H9 (cell line): ENCODE results near the gene DSP. TPM values are rescaled to one million over a fixed set of nuclear protein-coding genes. Genes with fewer than 3 reads are reported as not detected.

Source experiments
- DNase-seq: peaks from one replicate; pipeline ENCODE4 v3.0.0-alpha.2; 2017
- H2AFZ ChIP-seq: one replicate; pipeline ENCODE4 v1.6.1; 2013; ENCODE audit warnings: mild to moderate bottlenecking, low read length, control low read depth, moderate library complexity
- H2AK5ac ChIP-seq: 2 replicates; pipeline ENCODE4 v1.6.1; 2013; ENCODE audit warnings: low read length, control low read depth, mixed read lengths; ENCODE audit not compliant: insufficient read length
- H2BK120ac ChIP-seq: one replicate; pipeline ENCODE4 v1.6.1; 2013; ENCODE audit warnings: low read depth, mild to moderate bottlenecking, low read length, control low read depth, inconsistent platforms; ENCODE audit not compliant: poor library complexity, severe bottlenecking
- H2BK12ac ChIP-seq: 2 replicates; pipeline ENCODE4 v1.6.1; 2013; ENCODE audit warnings: low read length, control low read depth, mixed read lengths, low read depth; ENCODE audit not compliant: insufficient read length
- H2BK15ac ChIP-seq: 2 replicates; pipeline ENCODE4 v1.6.1; 2013; ENCODE audit warnings: low read depth, low read length, control low read depth
- H2BK20ac ChIP-seq: one replicate; pipeline ENCODE4 v1.6.1; 2013; ENCODE audit warnings: low read depth, mild to moderate bottlenecking, low read length, control low read depth, inconsistent platforms; ENCODE audit not compliant: poor library complexity, severe bottlenecking
- H2BK5ac ChIP-seq: 2 replicates; pipeline ENCODE4 v1.6.1; 2013; ENCODE audit warnings: low read length, control low read depth, mixed read lengths; ENCODE audit not compliant: insufficient read length
- H3K14ac ChIP-seq: 2 replicates; pipeline ENCODE4 v1.6.1; 2013; ENCODE audit warnings: low read length, control low read depth; ENCODE audit not compliant: insufficient read depth
- H3K18ac ChIP-seq: 2 replicates; pipeline ENCODE4 v1.6.1; 2013; ENCODE audit warnings: low read depth, mild to moderate bottlenecking, mixed read lengths, low read length, control low read depth; ENCODE audit not compliant: insufficient read length
- H3K23ac ChIP-seq: 2 replicates; pipeline ENCODE4 v1.6.1; 2013; ENCODE audit warnings: low read length, control low read depth, mixed read lengths, low read depth; ENCODE audit not compliant: insufficient read length
- H3K23me2 ChIP-seq: 2 replicates; pipeline ENCODE4 v1.6.1; 2013; ENCODE audit warnings: low read depth, mild to moderate bottlenecking, mixed read lengths, low read length, control low read depth; ENCODE audit not compliant: insufficient read length, poor library complexity, severe bottlenecking
- H3K27ac ChIP-seq: 2 replicates; pipeline ENCODE4 v1.5.1; 2013; ENCODE audit warnings: low read length, control low read depth, mixed read lengths, low read depth; ENCODE audit not compliant: insufficient read length
- H3K27me3 ChIP-seq: 2 replicates; pipeline ENCODE4 v1.6.1; 2013; ENCODE audit warnings: low read length, control low read depth, inconsistent platforms; ENCODE audit not compliant: insufficient read depth
- H3K4ac ChIP-seq: 2 replicates; pipeline ENCODE4 v1.6.1; 2013; ENCODE audit warnings: low read depth, mild to moderate bottlenecking, control low read depth, inconsistent platforms, low read length, moderate library complexity
- H3K4me1 ChIP-seq: 2 replicates; pipeline ENCODE4 v1.6.1; 2013; ENCODE audit warnings: low read length, control low read depth, inconsistent platforms; ENCODE audit not compliant: insufficient read depth
- H3K4me2 ChIP-seq: 2 replicates; pipeline ENCODE4 v1.6.1; 2013; ENCODE audit warnings: low read length, control low read depth, mixed read lengths; ENCODE audit not compliant: insufficient read length, insufficient read depth
- H3K56ac ChIP-seq: 2 replicates; pipeline ENCODE4 v1.6.1; 2013; ENCODE audit warnings: low read depth, mild to moderate bottlenecking, mixed read lengths, low read length, control low read depth; ENCODE audit not compliant: insufficient read length
- H3K79me1 ChIP-seq: 2 replicates; pipeline ENCODE4 v1.6.1; 2013; ENCODE audit warnings: low read depth, mild to moderate bottlenecking, moderate library complexity, low read length, control low read depth, inconsistent platforms; ENCODE audit not compliant: insufficient read depth, poor library complexity, severe bottlenecking
- H3K79me2 ChIP-seq: 2 replicates; pipeline ENCODE4 v1.6.1; 2013; ENCODE audit warnings: low read length, control low read depth, inconsistent platforms; ENCODE audit not compliant: insufficient read depth
- H3K9ac ChIP-seq: 2 replicates; pipeline ENCODE4 v1.6.1; 2013; ENCODE audit warnings: low read length, control low read depth, mixed read lengths; ENCODE audit not compliant: insufficient read length; ENCODE audit errors: extremely low read depth
- H3K9me3 ChIP-seq: one replicate; pipeline ENCODE4 v1.6.1; 2013; ENCODE audit warnings: low read depth, low read length, inconsistent platforms; ENCODE audit not compliant: control insufficient read depth
- H3T11ph ChIP-seq: one replicate; pipeline ENCODE4 v1.6.1; 2013; ENCODE audit warnings: mild to moderate bottlenecking, low read length, control low read depth, inconsistent platforms
- H4K20me1 ChIP-seq: one replicate; pipeline ENCODE4 v1.6.1; 2013; ENCODE audit not compliant: control insufficient read depth, insufficient read length, insufficient read depth
- H4K5ac ChIP-seq: 2 replicates; pipeline ENCODE4 v1.6.1; 2013; ENCODE audit warnings: low read depth, mild to moderate bottlenecking, mixed read lengths, low read length, control low read depth; ENCODE audit not compliant: insufficient read length
- H4K8ac ChIP-seq: replicated peaks from 2 replicates; pipeline ENCODE4 v1.6.1; 2013; ENCODE audit warnings: low read length, control low read depth, mixed read lengths, low read depth; ENCODE audit not compliant: insufficient read length
- H4K91ac ChIP-seq: 2 replicates; pipeline ENCODE4 v1.6.1; 2013; ENCODE audit warnings: low read depth, mild to moderate bottlenecking, moderate library complexity, mixed read lengths, low read length, control low read depth; ENCODE audit not compliant: insufficient read length
- H3K27ac Mint-ChIP-seq, 3 experiments: 2 replicates in 2 of 3; 3 replicates in 1 of 3; pipeline ENCODE4 v1.8.0; 2020 to 2021; ENCODE audit warnings: mixed read lengths in 3 of 3, mild to moderate bottlenecking in 1 of 3, moderate library complexity in 1 of 3
- H3K27me3 Mint-ChIP-seq: 2 replicates; pipeline ENCODE4 v1.8.0; 2021; ENCODE audit warnings: low read depth, mild to moderate bottlenecking, moderate library complexity, mixed read lengths
- H3K36me3 Mint-ChIP-seq, 3 experiments: 2 replicates in 2 of 3; 3 replicates in 1 of 3; pipeline ENCODE4 v1.8.0; 2020 to 2021; ENCODE audit warnings: low read depth in 3 of 3, mixed read lengths in 3 of 3; ENCODE audit not compliant: insufficient read depth in 1 of 3
- H3K4me1 Mint-ChIP-seq, 2 experiments: 2 replicates each; pipeline ENCODE4 v1.8.0; 2020; ENCODE audit warnings: mixed read lengths in 2 of 2
- H3K4me3 Mint-ChIP-seq, 2 experiments: 2 replicates in 1 of 2; 3 replicates in 1 of 2; pipeline ENCODE4 v1.8.0; 2020 to 2021; ENCODE audit warnings: mild to moderate bottlenecking in 2 of 2, mixed read lengths in 2 of 2, moderate library complexity in 1 of 2
- H3K9me3 Mint-ChIP-seq, 2 experiments: 2 replicates in 1 of 2; 3 replicates in 1 of 2; pipeline ENCODE4 v1.8.0; 2020; ENCODE audit warnings: mild to moderate bottlenecking in 2 of 2, mixed read lengths in 2 of 2, moderate library complexity in 1 of 2
- WGBS: extraction: QIAGEN DNeasy Blood & Tissue Kit; methylation state at CpG from one replicate; pipeline ENCODE4 v1.1.7; 2013; ENCODE audit warnings: missing lambda C conversion rate, low lambda C conversion rate, mixed read lengths; ENCODE audit not compliant: insufficient read length; ENCODE audit errors: extremely low coverage; 5-methylcytosine and 5-hydroxymethylcytosine counted together
- total RNA-seq: library from RNA; stranded (reverse); gene quantifications from 2 replicates; pipeline ENCODE4 v1.2.1, GENCODE V29; 2021
- TF ChIP-seq, protein P1 (sequence below): fragments of 200-600 bp; sonication (generic); conservative IDR thresholded peaks from 3 replicates; pipeline ENCODE4 v1.8.0; 2021; ENCODE audit warnings: antibody characterized with exemption, mild to moderate bottlenecking

The DSP gene
- total RNA-seq, 1 experiment from 2014 or later = 48.9 TPM

DNA sequence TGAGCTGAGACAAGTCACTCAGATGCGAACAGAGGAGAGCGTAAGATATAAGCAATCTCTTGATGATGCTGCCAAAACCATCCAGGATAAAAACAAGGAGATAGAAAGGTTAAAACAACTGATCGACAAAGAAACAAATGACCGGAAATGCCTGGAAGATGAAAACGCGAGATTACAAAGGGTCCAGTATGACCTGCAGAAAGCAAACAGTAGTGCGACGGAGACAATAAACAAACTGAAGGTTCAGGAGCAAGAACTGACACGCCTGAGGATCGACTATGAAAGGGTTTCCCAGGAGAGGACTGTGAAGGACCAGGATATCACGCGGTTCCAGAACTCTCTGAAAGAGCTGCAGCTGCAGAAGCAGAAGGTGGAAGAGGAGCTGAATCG, 39.1 kb downstream of the DSP start:
- Histone ChIP-seq H4K20me1 (no peaks in the 10 kb centered on the region), H2BK15ac (no peak overlapping the region), H3K14ac (no peak overlapping the region), H4K5ac (no peak overlapping the region), H4K8ac (no peak overlapping the region), H3K4me1 (no peaks in the 10 kb centered on the region), H2AFZ (no peak overlapping the region), H4K91ac (no peak overlapping the region), H3K79me1 (no peaks in the 10 kb centered on the region), H3K9ac (no peak overlapping the region), H2BK120ac (no peak overlapping the region), H3K56ac (no peak overlapping the region), H3K23me2 (no peaks in the 10 kb centered on the region), H3K18ac (no peak overlapping the region), H3K27ac (no peak overlapping the region), H3K4me2 (no peak overlapping the region), H2BK5ac (no peak overlapping the region), H2BK20ac (no peak overlapping the region), H3K79me2 (no peaks in the 10 kb centered on the region), H3K9me3 (no peaks in the 10 kb centered on the region), H3K27me3 (no peaks in the 10 kb centered on the region), H3K23ac (no peak overlapping the region), H3K4ac (no peak overlapping the region), H3T11ph (no peak overlapping the region), H2BK12ac (no peak overlapping the region), H2AK5ac (no peak overlapping the region)
- Mint-ChIP-seq H3K27ac (no peak overlapping the region), H3K4me1 (no peaks in the 10 kb centered on the region), H3K9me3 (no peaks in the 10 kb centered on the region), H3K36me3 (peaks cover 15 to 63% (median 39%) of the 10 kb centered on the region in 3 experiments; a peak in 6 of 7 replicates), H3K4me3 (no peak overlapping the region), H3K27me3 (no peaks in the 10 kb centered on the region)
- WGBS = no CpG with 5 or more reads among the region's 13 CpGs
- TF ChIP-seq, protein P1, sequence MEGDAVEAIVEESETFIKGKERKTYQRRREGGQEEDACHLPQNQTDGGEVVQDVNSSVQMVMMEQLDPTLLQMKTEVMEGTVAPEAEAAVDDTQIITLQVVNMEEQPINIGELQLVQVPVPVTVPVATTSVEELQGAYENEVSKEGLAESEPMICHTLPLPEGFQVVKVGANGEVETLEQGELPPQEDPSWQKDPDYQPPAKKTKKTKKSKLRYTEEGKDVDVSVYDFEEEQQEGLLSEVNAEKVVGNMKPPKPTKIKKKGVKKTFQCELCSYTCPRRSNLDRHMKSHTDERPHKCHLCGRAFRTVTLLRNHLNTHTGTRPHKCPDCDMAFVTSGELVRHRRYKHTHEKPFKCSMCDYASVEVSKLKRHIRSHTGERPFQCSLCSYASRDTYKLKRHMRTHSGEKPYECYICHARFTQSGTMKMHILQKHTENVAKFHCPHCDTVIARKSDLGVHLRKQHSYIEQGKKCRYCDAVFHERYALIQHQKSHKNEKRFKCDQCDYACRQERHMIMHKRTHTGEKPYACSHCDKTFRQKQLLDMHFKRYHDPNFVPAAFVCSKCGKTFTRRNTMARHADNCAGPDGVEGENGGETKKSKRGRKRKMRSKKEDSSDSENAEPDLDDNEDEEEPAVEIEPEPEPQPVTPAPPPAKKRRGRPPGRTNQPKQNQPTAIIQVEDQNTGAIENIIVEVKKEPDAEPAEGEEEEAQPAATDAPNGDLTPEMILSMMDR = no peak
- DNase-seq = no peak
